Measurements from ENCODE around the gene SCP2D1.

Gene SCP2D1

DNA sequence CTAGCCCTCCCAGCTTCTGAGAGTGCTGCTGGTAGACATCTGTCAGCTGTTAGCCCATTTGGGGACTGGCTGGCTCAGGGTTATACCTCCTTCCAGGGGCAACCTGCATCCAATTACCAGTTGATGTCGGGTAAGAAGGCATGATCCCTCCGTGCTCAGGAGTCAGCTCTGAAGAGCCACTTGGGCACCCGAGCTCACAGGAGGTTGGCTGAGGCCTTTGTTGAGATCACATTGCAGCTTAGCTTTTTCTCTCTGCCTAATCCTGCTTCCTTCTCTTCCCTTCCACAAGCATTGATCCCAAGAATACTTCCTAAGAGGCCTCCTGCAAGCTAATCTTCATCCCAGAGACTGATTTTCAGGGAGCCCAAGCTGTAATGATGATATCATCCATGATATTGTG, 35.5 kb downstream of the SCP2D1 start:
- no peaks in the 10 kb centered on the region for H3K36me3 ChIP-seq
- H3K27me3 ChIP-seq = peaks cover 9% of the 10 kb centered on the region
- H3K4me3 ChIP-seq (ENCODE audit: low read depth in 1 of 2, low read length in 1 of 2) = no peak overlapping the region
- H3K27ac ChIP-seq = no peak overlapping the region
- TF ChIP-seq, protein P1, sequence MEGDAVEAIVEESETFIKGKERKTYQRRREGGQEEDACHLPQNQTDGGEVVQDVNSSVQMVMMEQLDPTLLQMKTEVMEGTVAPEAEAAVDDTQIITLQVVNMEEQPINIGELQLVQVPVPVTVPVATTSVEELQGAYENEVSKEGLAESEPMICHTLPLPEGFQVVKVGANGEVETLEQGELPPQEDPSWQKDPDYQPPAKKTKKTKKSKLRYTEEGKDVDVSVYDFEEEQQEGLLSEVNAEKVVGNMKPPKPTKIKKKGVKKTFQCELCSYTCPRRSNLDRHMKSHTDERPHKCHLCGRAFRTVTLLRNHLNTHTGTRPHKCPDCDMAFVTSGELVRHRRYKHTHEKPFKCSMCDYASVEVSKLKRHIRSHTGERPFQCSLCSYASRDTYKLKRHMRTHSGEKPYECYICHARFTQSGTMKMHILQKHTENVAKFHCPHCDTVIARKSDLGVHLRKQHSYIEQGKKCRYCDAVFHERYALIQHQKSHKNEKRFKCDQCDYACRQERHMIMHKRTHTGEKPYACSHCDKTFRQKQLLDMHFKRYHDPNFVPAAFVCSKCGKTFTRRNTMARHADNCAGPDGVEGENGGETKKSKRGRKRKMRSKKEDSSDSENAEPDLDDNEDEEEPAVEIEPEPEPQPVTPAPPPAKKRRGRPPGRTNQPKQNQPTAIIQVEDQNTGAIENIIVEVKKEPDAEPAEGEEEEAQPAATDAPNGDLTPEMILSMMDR (IDR thresholded peaks at IDR 0.05) = no peak
- H3K4me1 ChIP-seq (ENCODE audit: control insufficient read depth in 1 of 2, insufficient read depth in 1 of 2, low read depth in 1 of 2, low read length in 1 of 2) = peaks cover 3 to 5% of the 10 kb centered on the region in 2 experiments
- no peaks in the 10 kb centered on the region for H3K9me3 ChIP-seq

DNA sequence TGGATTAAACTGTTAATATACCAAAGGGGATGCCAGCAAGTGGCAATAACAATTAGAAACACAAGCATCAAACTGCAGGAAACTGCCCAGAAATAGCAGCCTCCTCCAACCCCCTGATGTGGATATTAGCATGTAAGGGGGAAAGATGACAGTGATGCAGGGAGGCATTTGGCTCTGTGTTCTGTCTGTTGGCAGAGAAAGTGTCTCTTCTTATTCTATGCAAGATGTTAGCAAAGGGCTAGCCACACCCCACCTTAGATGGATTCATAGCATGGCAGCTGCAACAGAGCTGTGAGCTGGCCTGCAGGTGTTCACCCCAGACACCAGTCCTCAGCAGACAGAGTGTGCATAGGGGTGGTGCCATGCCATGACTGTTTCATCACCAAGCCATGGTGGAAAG, 38.0 kb downstream of the SCP2D1 start:
- Histone ChIP-seq H3K4me3 (ENCODE audit: low read depth in 1 of 2, low read length in 1 of 2) (no peak overlapping the region), H3K36me3 (no peaks in the 10 kb centered on the region), H3K27me3 (peaks cover 9% of the 10 kb centered on the region), H3K4me1 (ENCODE audit: control insufficient read depth in 1 of 2, insufficient read depth in 1 of 2, low read depth in 1 of 2, low read length in 1 of 2) (peaks cover 24 to 28% of the 10 kb centered on the region in 2 experiments), H3K9me3 (no peaks in the 10 kb centered on the region), H3K27ac (no peak overlapping the region)
- TF ChIP-seq, protein P1 (IDR thresholded peaks at IDR 0.05) = no peak

DNA sequence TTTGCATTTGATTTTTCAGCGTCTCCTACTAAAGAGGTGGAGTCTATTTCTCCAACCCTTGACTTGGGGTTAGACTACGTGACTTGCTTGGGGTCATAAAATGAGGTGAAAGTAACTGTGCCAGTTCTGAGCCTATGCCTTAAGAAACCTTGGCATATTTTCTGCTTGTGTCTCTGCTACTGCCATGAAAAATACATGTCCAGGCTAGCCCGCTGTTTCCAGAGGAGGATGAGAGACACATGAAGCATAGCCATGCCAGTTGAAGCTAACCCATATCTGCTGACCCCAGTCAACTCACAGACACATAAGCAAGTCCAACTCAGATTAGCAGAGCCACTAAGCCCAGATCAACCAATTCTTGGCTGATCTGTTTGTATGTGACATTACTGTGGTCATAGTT, 38.7 kb downstream of the SCP2D1 start:
- Histone ChIP-seq H3K4me1 (ENCODE audit: control insufficient read depth in 1 of 2, insufficient read depth in 1 of 2, low read depth in 1 of 2, low read length in 1 of 2) (peaks cover 24 to 28% of the 10 kb centered on the region in 2 experiments), H3K9me3 (no peaks in the 10 kb centered on the region), H3K4me3 (ENCODE audit: low read depth in 1 of 2, low read length in 1 of 2) (no peak overlapping the region), H3K27ac (no peak overlapping the region), H3K36me3 (no peaks in the 10 kb centered on the region), H3K27me3 (peaks cover 9% of the 10 kb centered on the region)
- TF ChIP-seq, protein P1 (IDR thresholded peaks at IDR 0.05) = no peak

DNA sequence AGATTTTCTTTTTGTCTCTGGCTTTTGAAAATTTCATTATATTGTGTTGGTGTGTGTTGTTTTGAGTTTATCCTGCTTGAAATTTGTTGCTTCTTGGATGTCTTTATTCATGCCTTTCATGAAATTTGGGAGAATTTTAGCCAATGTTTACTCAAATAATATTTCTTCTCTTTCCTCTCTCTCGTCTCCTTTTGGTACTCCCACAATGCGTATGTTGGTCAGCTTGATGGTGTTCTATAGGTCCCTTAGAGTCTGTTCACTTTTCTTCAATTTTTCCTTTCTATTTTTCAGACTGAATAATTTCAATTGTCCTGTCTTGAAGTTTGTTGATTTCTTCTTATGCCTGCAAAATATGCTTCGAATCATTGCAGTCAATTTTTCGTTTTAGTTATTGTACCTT, 39.6 kb downstream of the SCP2D1 start:
- no peak overlapping the region for H3K4me3 ChIP-seq (ENCODE audit: low read depth in 1 of 2, low read length in 1 of 2)
- H3K27me3 ChIP-seq = peaks cover 9% of the 10 kb centered on the region
- H3K27ac ChIP-seq = no peak overlapping the region
- TF ChIP-seq, protein P1 (IDR thresholded peaks at IDR 0.05) = no peak
- no peaks in the 10 kb centered on the region for H3K9me3 ChIP-seq
- peaks cover 24 to 28% of the 10 kb centered on the region in 2 experiments for H3K4me1 ChIP-seq (ENCODE audit: control insufficient read depth in 1 of 2, insufficient read depth in 1 of 2, low read depth in 1 of 2, low read length in 1 of 2)
- H3K36me3 ChIP-seq = no peaks in the 10 kb centered on the region

DNA sequence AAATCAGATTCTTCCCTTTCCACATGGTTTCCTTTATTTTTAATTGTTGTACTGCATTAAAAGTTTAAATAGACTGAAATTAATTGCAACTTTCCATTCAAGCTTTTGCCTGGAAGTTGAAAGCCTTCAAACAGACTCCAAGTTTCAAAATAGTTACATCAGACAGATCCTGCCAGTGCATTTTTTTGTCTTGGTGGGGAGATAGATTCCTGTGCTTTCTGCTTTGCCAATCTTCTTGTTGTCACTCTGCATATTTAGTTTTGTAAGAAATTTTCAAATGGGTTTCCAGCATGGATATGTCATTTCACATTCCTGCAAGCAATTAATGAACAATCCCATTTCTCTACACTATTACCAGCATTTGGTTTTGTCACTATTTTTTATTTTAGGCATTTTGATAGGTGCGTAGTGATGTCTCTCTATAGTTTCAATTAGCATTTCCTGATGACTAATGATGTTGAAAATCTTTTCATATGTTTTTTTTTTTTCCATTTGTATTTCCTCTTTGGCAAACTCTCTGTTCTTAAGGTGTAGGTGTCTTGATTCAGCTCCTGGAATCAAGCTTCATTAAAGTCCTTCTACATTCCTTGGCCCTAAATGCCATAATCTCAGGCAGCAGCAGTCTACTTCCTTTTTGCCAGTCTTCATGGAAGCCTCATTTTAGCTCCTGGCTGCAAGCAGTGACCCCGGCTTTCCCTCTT, 40.5 kb downstream of the SCP2D1 start:
- Histone ChIP-seq H3K27ac (peak overlapping the region; percentile 0), H3K4me3 (ENCODE audit: low read depth in 1 of 2, low read length in 1 of 2) (no peak overlapping the region), H3K9me3 (no peaks in the 10 kb centered on the region), H3K4me1 (ENCODE audit: control insufficient read depth in 1 of 2, insufficient read depth in 1 of 2, low read depth in 1 of 2, low read length in 1 of 2) (peaks cover 24 to 28% of the 10 kb centered on the region in 2 experiments), H3K27me3 (peaks cover 7% of the 10 kb centered on the region), H3K36me3 (no peaks in the 10 kb centered on the region)
- TF ChIP-seq, protein P1 (IDR thresholded peaks at IDR 0.05) = no peak
